Activated naive CD4-positive, alpha-beta T cell treated with anti-CD3 and anti-CD28 coated beads, Interleukin-2, amount 50 U/mL, for 24 hours (primary cell): ENCODE data around the gene GLRA1.

Experiments
- H3K27ac Mint-ChIP-seq: one replicate; pipeline ENCODE4 v1.8.0; 2021; ENCODE audit warnings: mild to moderate bottlenecking, mixed read lengths
- H3K27me3 Mint-ChIP-seq: one replicate; pipeline ENCODE4 v1.8.0; 2021; ENCODE audit warnings: mixed read lengths
- H3K36me3 Mint-ChIP-seq: one replicate; pipeline ENCODE4 v1.8.0; 2021; ENCODE audit warnings: mixed read lengths
- H3K4me1 Mint-ChIP-seq: one replicate; pipeline ENCODE4 v1.8.0; 2021; ENCODE audit warnings: mixed read lengths
- H3K4me3 Mint-ChIP-seq: one replicate; pipeline ENCODE4 v1.8.0; 2021; ENCODE audit warnings: mild to moderate bottlenecking, mixed read lengths
- H3K9me3 Mint-ChIP-seq: one replicate; pipeline ENCODE4 v1.8.0; 2021; ENCODE audit warnings: mixed read lengths

Gene GLRA1

DNA sequence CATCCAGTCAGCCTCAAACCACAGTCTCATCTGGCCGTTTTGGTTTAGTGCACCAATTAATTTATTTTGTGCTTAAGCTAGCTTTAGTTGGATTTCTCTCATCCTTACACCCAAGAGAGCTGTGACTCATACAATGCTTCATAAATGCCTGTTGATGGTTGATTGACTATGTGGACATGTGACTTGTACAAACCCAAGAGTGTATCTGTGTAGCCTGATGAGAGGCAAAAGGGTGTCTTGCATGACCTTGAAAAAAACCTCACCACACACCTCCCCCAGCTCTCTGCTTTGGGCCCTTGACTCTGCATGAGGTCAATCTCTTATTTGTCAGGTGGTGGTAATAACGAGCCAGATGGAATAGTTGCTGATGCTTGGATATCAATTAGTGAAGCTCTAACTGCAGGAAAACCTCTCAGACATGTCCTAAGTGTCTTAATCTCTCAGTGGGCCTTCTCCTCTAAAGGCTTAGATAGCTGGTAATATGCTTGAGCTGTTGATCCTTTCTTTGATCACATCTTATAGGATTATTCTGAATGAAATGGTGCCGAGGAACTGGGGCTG, 10.6 kb upstream of the GLRA1 start:
- H3K27me3 Mint-ChIP-seq, result peaks cover 2% of the 10 kb centered on the region
- H3K9me3 Mint-ChIP-seq, result peaks cover 13% of the 10 kb centered on the region
- H3K27ac Mint-ChIP-seq, result no peak overlapping the region
- no peaks in the 10 kb centered on the region for H3K4me1 Mint-ChIP-seq
- H3K36me3 Mint-ChIP-seq, result peaks cover 3% of the 10 kb centered on the region
- H3K4me3 Mint-ChIP-seq, result no peak overlapping the region

DNA sequence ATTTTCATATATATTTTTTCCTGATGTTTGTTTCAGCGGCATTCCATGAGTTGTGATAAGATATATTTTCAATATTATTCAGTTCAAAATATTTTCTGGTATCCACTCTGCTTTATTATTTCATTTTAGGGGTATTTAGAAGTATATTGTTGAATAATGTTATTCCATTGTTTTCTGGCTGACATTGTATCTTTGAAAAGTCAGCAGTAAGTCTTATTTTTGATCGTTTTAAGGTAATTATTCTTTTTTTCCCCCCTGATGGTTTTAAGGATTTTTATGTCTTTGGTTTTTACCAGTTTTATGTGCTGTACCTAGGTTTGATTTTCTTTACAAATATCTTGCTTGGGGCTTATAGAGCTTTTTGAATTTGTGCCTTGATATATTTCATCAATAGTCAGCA, 6.6 kb upstream of the GLRA1 start:
- no peak overlapping the region for H3K27ac Mint-ChIP-seq
- peaks cover 7% of the 10 kb centered on the region for H3K27me3 Mint-ChIP-seq
- H3K4me1 Mint-ChIP-seq, result no peaks in the 10 kb centered on the region
- peaks cover 6% of the 10 kb centered on the region for H3K36me3 Mint-ChIP-seq
- no peak overlapping the region for H3K4me3 Mint-ChIP-seq
- H3K9me3 Mint-ChIP-seq, result peaks cover 22% of the 10 kb centered on the region

DNA sequence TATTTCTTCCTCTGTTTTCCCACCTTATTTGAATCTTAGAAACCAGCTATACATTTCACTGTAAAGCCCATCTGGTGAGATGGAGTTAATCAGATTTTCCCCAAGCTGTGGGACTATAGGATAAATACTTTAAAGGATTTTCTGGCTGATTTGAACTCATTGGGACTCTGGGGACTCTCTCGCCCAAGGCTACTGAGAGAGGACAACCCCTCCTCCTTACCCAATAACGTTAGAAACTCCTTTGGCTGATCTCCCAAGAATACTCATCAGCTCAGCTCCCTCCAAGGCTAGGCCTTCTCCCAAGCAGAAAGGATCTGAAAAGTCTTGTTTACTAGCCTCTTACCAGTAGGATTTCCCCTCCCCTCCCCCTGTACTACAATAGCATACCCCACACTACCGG, 1.5 kb upstream of the GLRA1 start:
- Mint-ChIP-seq H3K4me1 (no peaks in the 10 kb centered on the region), H3K9me3 (peaks cover 13% of the 10 kb centered on the region), H3K27ac (no peak overlapping the region), H3K4me3 (no peak overlapping the region), H3K27me3 (peaks cover 28% of the 10 kb centered on the region), H3K36me3 (peaks cover 3% of the 10 kb centered on the region)

DNA sequence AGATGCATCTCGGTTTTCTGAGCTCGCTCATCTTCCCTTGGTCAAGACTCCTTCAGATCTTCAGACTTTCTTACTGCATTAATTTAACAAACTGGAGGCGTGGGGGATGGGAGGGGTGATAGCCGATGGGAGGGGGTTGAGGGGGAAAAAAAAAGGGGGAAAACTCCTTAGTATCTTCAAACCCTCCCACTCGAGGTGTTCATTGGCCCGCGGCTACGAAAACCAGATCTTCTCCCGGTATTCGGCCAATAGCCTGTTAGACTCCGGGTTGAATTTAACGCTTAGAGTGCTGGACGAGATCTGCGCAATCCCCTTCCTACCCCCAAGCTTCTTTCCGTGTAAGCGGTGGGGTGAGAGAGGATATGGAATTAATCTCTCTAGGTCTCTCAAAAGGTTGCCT, 689 bp upstream of the GLRA1 start:
- Mint-ChIP-seq H3K4me1 (no peaks in the 10 kb centered on the region), H3K27me3 (peaks cover 28% of the 10 kb centered on the region), H3K27ac (no peak overlapping the region), H3K36me3 (peaks cover 3% of the 10 kb centered on the region), H3K4me3 (no peak overlapping the region), H3K9me3 (peaks cover 13% of the 10 kb centered on the region)

DNA sequence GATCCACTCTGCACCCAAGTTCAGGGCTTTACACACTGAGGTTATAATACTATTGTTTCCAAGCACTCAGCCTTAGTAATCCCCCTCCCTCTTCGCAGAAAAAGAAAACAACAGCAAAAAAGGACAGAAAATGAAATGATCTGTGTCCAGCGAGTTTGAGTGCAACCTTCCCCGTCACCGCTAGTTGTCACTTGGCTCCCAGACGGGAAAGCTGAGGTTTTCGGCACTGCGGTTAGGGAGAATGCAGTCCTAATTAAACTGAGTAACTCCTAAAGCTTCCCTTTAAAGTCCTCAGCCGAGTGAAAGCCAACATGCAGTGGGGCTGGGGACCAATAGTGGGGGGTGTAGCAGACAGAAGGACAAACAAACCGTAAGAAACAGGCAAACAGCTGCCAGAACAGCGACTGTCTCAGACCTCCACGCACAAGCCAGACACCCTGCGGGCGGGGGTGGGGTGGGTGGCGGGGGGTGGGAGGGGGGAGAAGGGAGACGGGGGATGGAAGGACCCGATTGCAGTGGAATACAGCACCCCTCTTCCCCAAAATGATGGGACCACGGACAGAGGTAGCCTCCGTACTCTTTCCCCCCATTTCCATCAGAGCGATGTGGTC, 680 bp downstream of the GLRA1 start:
- H3K4me3 Mint-ChIP-seq, result no peak overlapping the region
- no peak overlapping the region for H3K27ac Mint-ChIP-seq
- no peaks in the 10 kb centered on the region for H3K4me1 Mint-ChIP-seq
- peaks cover 13% of the 10 kb centered on the region for H3K9me3 Mint-ChIP-seq
- peaks cover 28% of the 10 kb centered on the region for H3K27me3 Mint-ChIP-seq
- peaks cover 3% of the 10 kb centered on the region for H3K36me3 Mint-ChIP-seq

DNA sequence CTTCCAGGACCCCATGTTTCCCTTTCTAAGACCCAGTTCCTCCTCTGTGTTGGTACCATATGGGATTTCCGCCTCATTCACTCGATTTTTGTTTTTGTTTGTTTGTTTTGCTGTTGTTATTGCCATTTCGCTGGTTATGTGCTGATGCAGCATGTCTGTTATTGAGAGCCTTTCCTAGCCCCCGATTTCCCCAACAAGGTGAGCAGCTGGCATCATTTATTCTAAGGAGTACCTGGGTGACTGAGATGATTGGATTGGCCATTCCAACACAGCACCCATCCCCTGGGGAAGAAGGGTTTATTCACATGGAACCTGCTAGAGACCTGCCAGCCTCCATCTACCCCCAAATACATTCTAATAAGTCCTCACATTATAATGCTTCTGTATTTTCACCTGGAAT, 2.7 kb downstream of the GLRA1 start:
- Mint-ChIP-seq H3K27me3 (peaks cover 26% of the 10 kb centered on the region), H3K36me3 (peaks cover 2% of the 10 kb centered on the region), H3K27ac (no peak overlapping the region), H3K4me3 (no peak overlapping the region), H3K9me3 (peaks cover 4% of the 10 kb centered on the region), H3K4me1 (no peaks in the 10 kb centered on the region)

DNA sequence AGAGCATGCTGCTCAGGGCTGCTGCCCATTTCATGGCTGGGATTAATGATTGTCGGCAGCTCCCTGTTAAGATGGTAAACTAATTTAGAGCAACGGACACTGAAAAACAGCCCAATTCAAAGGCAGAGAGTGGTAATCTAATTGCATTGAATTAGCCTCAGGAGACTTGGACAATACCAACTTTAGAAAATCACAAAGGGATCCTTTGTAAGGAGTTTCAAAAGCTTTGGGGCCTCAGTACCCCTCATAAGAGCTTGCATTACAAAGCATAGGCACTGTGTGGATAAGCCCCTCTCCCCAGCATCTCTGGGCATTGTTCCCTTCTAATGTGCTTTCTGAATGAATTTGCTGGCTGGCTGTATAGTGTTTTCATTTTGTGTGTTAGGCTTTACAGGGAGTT, 6.7 kb downstream of the GLRA1 start:
- Mint-ChIP-seq H3K9me3 (no peaks in the 10 kb centered on the region), H3K4me1 (no peaks in the 10 kb centered on the region), H3K36me3 (no peaks in the 10 kb centered on the region), H3K27ac (no peak overlapping the region), H3K4me3 (no peak overlapping the region), H3K27me3 (peaks cover 6% of the 10 kb centered on the region)

DNA sequence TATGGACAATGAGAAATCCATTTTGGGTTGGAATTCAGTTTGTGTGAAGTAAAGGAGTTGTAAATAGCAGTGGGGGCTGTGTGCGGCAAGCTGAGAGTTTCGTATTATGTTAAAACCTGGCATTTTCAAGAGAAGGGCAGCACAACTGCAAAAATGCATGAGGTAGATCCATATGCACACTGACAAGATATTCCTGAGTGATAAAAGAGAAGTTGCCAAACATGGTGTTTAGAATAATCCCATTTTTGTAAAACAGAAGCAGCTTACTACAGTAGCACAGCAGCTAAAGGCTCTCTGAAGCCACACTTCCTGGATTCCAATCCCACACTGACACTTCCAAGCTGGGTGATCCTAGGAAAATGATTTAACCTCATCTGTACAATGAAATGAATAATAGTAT, 11.2 kb downstream of the GLRA1 start:
- no peaks in the 10 kb centered on the region for H3K36me3 Mint-ChIP-seq
- H3K27me3 Mint-ChIP-seq, result peaks cover 2% of the 10 kb centered on the region
- no peak overlapping the region for H3K27ac Mint-ChIP-seq
- no peaks in the 10 kb centered on the region for H3K4me1 Mint-ChIP-seq
- no peaks in the 10 kb centered on the region for H3K9me3 Mint-ChIP-seq
- H3K4me3 Mint-ChIP-seq, result no peak overlapping the region

DNA sequence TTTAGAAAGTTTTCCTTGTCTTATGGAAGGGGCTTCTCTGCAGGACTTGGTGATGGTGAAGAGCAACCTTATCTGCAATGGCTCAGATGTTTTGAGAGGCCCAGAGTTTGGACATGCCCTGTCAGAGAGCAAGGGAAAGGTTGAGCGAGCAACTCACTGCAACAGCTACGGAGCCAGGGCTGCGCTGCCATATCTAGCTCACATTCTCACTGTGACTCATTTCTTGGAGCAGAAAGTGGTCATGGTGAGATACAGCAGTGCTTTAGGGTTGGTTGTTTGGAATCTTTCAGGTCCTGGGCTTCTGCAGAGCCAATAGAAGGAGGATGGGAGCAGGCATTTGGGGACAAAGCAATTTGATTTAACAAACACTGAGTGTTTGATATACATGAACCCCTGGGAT, 12.3 kb downstream of the GLRA1 start:
- Mint-ChIP-seq H3K27me3 (peaks cover 2% of the 10 kb centered on the region), H3K9me3 (no peaks in the 10 kb centered on the region), H3K27ac (no peak overlapping the region), H3K36me3 (no peaks in the 10 kb centered on the region), H3K4me1 (no peaks in the 10 kb centered on the region), H3K4me3 (no peak overlapping the region)

DNA sequence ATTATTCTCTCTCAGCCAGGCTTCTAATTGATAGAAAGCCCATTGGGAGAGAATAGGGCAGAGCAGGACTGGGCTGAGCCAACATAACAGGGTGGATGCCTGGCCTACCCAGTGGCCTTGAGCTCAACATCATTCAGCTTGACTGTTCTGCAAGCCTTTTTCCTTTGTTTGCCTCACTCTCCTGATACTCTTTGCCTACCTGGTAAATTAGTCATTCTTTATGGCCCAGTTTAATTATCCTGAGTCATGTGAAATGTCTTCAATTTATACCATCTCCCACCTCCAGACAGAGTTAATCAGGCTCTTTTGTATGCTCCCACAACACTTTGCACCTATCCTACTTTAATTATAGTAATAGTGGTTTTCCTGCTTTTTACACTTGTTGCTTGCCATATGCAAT, 13.6 kb downstream of the GLRA1 start:
- Mint-ChIP-seq H3K4me1 (no peaks in the 10 kb centered on the region), H3K9me3 (no peaks in the 10 kb centered on the region), H3K27me3 (peaks cover 2% of the 10 kb centered on the region), H3K4me3 (no peak overlapping the region), H3K27ac (no peak overlapping the region), H3K36me3 (no peaks in the 10 kb centered on the region)

DNA sequence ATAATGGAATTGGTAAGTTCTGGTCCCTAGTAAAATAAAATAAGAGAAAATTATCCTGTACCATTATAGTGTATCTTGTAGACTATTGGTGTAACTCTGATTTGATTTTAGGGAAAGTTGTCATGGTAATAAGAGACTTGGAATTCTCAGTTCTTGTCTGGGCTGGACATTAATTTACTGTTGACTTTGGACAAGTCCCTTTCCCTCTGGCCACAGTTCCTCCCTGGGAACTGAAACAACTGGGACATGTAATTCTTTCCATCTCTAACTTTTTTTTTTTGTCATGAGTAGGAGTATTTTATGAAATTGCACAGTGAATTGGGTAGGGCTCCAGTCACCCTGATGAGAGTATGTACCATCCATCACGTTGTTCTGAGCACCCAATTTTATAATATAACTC, 15.0 kb downstream of the GLRA1 start:
- H3K27ac Mint-ChIP-seq, result no peak overlapping the region
- no peaks in the 10 kb centered on the region for H3K9me3 Mint-ChIP-seq
- no peaks in the 10 kb centered on the region for H3K4me1 Mint-ChIP-seq
- H3K27me3 Mint-ChIP-seq, result no peaks in the 10 kb centered on the region
- H3K36me3 Mint-ChIP-seq, result no peaks in the 10 kb centered on the region
- no peak overlapping the region for H3K4me3 Mint-ChIP-seq

DNA sequence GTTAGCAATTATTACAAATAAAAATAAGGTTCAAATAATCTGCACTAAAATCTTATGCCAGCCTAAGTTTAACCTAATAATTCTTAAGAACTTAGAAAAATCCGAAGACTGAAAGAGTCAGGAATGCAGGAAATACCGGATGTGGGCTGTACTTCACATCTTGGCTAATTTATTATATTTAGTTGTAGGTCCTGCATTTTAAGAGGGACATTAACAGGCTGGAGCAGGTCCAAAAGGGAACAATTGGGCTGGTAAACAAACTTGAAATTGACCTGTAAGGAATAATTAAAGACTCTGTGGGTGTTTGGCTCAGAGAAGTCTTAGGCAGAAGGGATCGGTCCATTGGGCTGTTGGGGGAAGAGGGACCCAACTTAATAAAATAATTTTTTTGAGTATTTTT, 18.4 kb downstream of the GLRA1 start:
- Mint-ChIP-seq H3K27ac (no peak overlapping the region), H3K4me1 (no peaks in the 10 kb centered on the region), H3K9me3 (no peaks in the 10 kb centered on the region), H3K4me3 (no peak overlapping the region), H3K36me3 (no peaks in the 10 kb centered on the region), H3K27me3 (peaks cover 1% of the 10 kb centered on the region)

DNA sequence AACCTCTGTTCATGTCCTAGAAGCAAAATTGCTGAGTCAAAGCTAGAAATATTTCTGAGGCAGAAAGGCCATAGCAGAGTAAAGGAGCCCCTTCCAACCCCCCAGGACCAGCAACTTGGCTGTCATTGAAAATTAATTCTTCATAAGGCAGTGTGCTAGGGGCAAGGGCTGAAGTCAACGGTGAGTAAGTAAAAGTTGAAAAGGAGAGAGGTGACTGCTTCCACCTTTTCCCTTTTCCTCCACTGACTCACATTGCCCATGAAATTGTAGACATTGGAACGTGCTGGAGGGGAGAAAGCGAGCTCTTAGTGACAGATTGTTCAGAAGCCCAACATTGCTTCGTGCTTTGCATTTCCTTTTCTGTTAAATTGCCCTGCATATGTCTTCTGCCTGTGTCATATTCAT, 19.1 kb downstream of the GLRA1 start:
- H3K27ac Mint-ChIP-seq, result no peak overlapping the region
- H3K4me3 Mint-ChIP-seq, result no peak overlapping the region
- H3K4me1 Mint-ChIP-seq, result no peaks in the 10 kb centered on the region
- no peaks in the 10 kb centered on the region for H3K36me3 Mint-ChIP-seq
- H3K27me3 Mint-ChIP-seq, result peaks cover 1% of the 10 kb centered on the region
- H3K9me3 Mint-ChIP-seq, result no peaks in the 10 kb centered on the region

DNA sequence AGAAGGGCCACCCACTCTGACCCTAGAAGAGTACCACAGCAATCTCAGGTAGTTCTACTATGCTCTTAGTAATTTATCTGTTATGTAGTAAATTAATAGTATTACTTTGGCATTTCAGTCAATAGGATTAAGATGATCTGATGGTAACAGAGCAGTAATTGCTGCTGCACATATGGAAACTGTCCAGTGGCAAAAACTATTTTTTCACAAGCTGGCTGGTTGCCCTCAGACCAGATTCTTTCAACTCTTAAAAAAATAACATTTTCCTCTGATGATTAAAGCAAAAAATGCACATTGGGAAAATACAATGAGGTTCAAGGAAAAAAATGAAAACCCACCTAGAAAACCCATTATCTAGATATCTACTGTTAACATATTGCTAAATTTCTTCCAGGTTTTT, 19.7 kb downstream of the GLRA1 start:
- H3K9me3 Mint-ChIP-seq, result no peaks in the 10 kb centered on the region

DNA sequence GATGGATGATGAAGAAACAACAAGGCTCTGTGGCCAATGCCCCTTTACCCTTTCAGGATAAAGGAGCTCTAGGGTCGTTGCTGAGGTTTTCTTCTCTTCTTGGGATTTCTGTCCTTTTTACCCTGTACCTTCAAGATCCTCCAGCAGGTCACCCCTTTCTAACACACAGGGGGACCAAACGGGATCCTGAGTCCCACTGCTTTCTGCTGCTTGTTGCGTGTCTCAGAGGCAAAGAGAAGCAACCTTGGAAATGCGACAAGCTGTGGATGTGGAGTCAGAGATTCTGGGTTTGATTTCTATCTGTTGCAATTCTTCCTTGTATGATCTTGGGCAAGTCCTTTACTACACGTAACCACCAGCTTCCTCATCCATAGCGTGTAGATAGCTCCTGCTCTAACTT, 20.5 kb downstream of the GLRA1 start:
- peaks cover 1% of the 10 kb centered on the region for H3K27me3 Mint-ChIP-seq

More for the DNA sequence above, 19.7 kb downstream of the GLRA1 start:
- Mint-ChIP-seq H3K4me1 (no peaks in the 10 kb centered on the region), H3K36me3 (no peaks in the 10 kb centered on the region), H3K27me3 (peaks cover 1% of the 10 kb centered on the region), H3K27ac (no peak overlapping the region), H3K4me3 (no peak overlapping the region)

DNA sequence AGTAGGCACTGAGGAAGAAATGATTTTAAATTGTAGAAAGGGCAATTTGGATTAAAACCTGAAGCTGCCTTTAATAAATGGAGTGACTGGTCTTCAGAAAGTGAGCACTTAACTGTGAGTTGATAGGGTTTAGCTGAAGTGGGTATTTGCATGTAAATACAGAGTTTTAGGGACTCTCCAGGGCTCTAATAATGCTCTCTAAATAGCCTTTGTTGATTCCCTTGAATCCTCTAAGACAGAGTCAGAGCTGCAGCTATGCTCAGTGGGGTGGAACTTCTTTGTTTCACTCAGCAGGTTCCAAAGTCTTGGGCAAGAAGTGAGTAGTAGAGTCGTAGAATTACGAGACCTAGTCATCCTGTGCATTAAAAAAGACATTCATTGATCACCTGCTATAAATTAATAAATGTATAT, 21.4 kb downstream of the GLRA1 start:
- no peak overlapping the region for H3K4me3 Mint-ChIP-seq
- H3K9me3 Mint-ChIP-seq, result no peaks in the 10 kb centered on the region
- no peaks in the 10 kb centered on the region for H3K36me3 Mint-ChIP-seq
- H3K4me1 Mint-ChIP-seq, result no peaks in the 10 kb centered on the region
- H3K27me3 Mint-ChIP-seq, result peaks cover 3% of the 10 kb centered on the region
- H3K27ac Mint-ChIP-seq, result no peak overlapping the region

More for the DNA sequence above, 20.5 kb downstream of the GLRA1 start:
- Mint-ChIP-seq H3K9me3 (no peaks in the 10 kb centered on the region), H3K36me3 (no peaks in the 10 kb centered on the region), H3K27ac (no peak overlapping the region), H3K4me1 (no peaks in the 10 kb centered on the region), H3K4me3 (no peak overlapping the region)

DNA sequence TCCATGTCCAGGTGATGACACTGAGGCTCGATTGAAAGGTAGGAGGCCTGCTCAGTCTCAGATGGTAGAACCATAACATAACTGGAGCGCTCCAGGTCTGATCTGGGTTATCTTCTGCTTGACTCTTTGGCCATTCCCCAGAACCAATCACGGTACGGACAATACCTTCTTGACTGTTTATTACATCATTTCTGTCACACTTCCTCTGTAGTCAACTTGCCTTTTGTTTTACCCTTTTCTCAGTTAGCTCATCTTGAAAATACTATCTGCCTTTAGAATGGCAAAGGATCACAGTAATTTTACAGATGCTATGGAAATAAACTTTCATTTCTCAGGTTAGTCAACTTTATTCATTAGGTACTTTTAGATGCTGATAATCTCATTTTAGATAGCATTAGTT, 22.4 kb downstream of the GLRA1 start:
- Mint-ChIP-seq H3K9me3 (no peaks in the 10 kb centered on the region), H3K27ac (no peak overlapping the region), H3K4me1 (no peaks in the 10 kb centered on the region), H3K4me3 (no peak overlapping the region), H3K36me3 (no peaks in the 10 kb centered on the region), H3K27me3 (peaks cover 3% of the 10 kb centered on the region)
